CD14-positive monocyte (primary cell): Measurements from ENCODE around the gene NTRK2. TPM values are rescaled to one million over a fixed set of nuclear protein-coding genes. Genes with fewer than 3 reads are reported as not detected.

ENCODE experiments used
- DNase-seq, 3 donors: peaks; one replicate each; pipeline ENCODE4 v3.0.0-alpha.2; 2011 to 2022
- H2AFZ ChIP-seq: 2 replicates; pipeline ENCODE4 v1.6.0; 2012; ENCODE audit warnings: mild to moderate bottlenecking, low read depth, low read length, inconsistent platforms; ENCODE audit not compliant: insufficient read depth, poor library complexity, severe bottlenecking
- H3K27ac ChIP-seq, 2 donors: 1 replicate in 1 of 2; 2 replicates in 1 of 2; pipeline ENCODE4 v1.5.1; 2012 to 2013; ENCODE audit warnings: low read length in 2 of 2, control low read depth in 1 of 2, inconsistent platforms in 1 of 2, low read depth in 1 of 2, mild to moderate bottlenecking in 1 of 2
- H3K27me3 ChIP-seq, 2 donors: one replicate each; pipeline versions ENCODE4 v1.6.0 to v1.6.1; 2011 to 2013; ENCODE audit warnings: low read length in 2 of 2; ENCODE audit not compliant: control insufficient read depth in 2 of 2, insufficient read depth in 2 of 2
- H3K36me3 ChIP-seq, 2 donors: replicated peaks in 1 of 2; 1 replicate in 1 of 2; 2 replicates in 1 of 2; pipeline versions ENCODE4 v1.5.1 to v1.6.1; 2012 to 2013; ENCODE audit warnings: low read length in 2 of 2, control low read depth in 1 of 2, inconsistent platforms in 1 of 2, mild to moderate bottlenecking in 1 of 2; ENCODE audit not compliant: insufficient read depth in 2 of 2, control insufficient read depth in 1 of 2
- H3K4me1 ChIP-seq, 2 donors: 1 replicate in 1 of 2; 2 replicates in 1 of 2; pipeline versions ENCODE4 v1.5.1 to v1.6.1; 2012 to 2013; ENCODE audit warnings: low read length in 2 of 2, control low read depth in 1 of 2, inconsistent platforms in 1 of 2, mild to moderate bottlenecking in 1 of 2, moderate library complexity in 1 of 2; ENCODE audit not compliant: insufficient read depth in 2 of 2, control insufficient read depth in 1 of 2
- H3K4me2 ChIP-seq: replicated peaks from 2 replicates; pipeline ENCODE3; 2012; ENCODE audit warnings: low read length, moderate library complexity, mild to moderate bottlenecking; ENCODE audit not compliant: poor library complexity, severe bottlenecking; ENCODE audit errors: extremely low read depth
- H3K4me3 ChIP-seq, 3 experiments: fragments of 200-600 bp in 1 of 3; sonication (generic) in 1 of 3; replicated peaks in 1 of 3; 1 replicate in 2 of 3; 2 replicates in 1 of 3; pipeline ENCODE4 v1.5.1; 2011 to 2013; ENCODE audit warnings: low read length in 3 of 3, mild to moderate bottlenecking in 3 of 3, control low read depth in 2 of 3, low read depth in 2 of 3, inconsistent platforms in 1 of 3, moderate library complexity in 1 of 3
- H3K79me2 ChIP-seq: 2 replicates; pipeline ENCODE4 v1.6.0; 2012; ENCODE audit warnings: mild to moderate bottlenecking, control low read depth, inconsistent platforms, low read length, moderate library complexity; ENCODE audit not compliant: insufficient read depth
- H3K9ac ChIP-seq: 2 replicates; pipeline ENCODE4 v1.6.0; 2017; ENCODE audit warnings: low read length, mild to moderate bottlenecking; ENCODE audit not compliant: insufficient read depth, poor library complexity, severe bottlenecking
- H3K9me3 ChIP-seq, 2 donors: replicated peaks in 1 of 2; 1 replicate in 1 of 2; 2 replicates in 1 of 2; pipeline versions ENCODE4 v1.5.1 to v1.6.1; 2012 to 2013; ENCODE audit warnings: low read length in 2 of 2, control low read depth in 1 of 2; ENCODE audit not compliant: control insufficient read depth in 1 of 2, insufficient read depth in 1 of 2
- H4K20me1 ChIP-seq: 2 replicates; pipeline ENCODE4 v1.6.0; 2012; ENCODE audit warnings: mild to moderate bottlenecking, low read length, control low read depth, moderate library complexity; ENCODE audit not compliant: insufficient read depth
- H3K27ac Mint-ChIP-seq, 7 donors: one replicate each; pipeline ENCODE4 v1.8.0; 2020; ENCODE audit warnings: mild to moderate bottlenecking in 7 of 7, mixed read lengths in 7 of 7, moderate library complexity in 6 of 7, inconsistent platforms in 2 of 7
- H3K27me3 Mint-ChIP-seq, 3 donors: one replicate each; pipeline ENCODE4 v1.8.0; 2021 to 2022; ENCODE audit warnings: low read depth in 3 of 3, mild to moderate bottlenecking in 3 of 3, mixed read lengths in 3 of 3, moderate library complexity in 3 of 3, inconsistent platforms in 1 of 3
- H3K36me3 Mint-ChIP-seq, 2 donors: one replicate each; pipeline ENCODE4 v1.8.0; 2020; ENCODE audit warnings: mixed read lengths in 2 of 2, inconsistent platforms in 1 of 2, mild to moderate bottlenecking in 1 of 2
- H3K4me1 Mint-ChIP-seq: one replicate; pipeline ENCODE4 v1.8.0; 2020; ENCODE audit warnings: mild to moderate bottlenecking, mixed read lengths
- H3K4me3 Mint-ChIP-seq, 2 donors: one replicate each; pipeline ENCODE4 v1.8.0; 2020; ENCODE audit warnings: mild to moderate bottlenecking in 2 of 2, mixed read lengths in 2 of 2, moderate library complexity in 1 of 2
- H3K9me3 Mint-ChIP-seq, 7 donors: one replicate each; pipeline ENCODE4 v1.8.0; 2020 to 2022; ENCODE audit warnings: mixed read lengths in 7 of 7, mild to moderate bottlenecking in 6 of 7, moderate library complexity in 6 of 7, inconsistent platforms in 2 of 7
- WGBS: methylation state at CpG from one replicate; pipeline ENCODE4 v1.1.5; 2013; ENCODE audit warnings: missing lambda C conversion rate; ENCODE audit not compliant: insufficient coverage; 5-methylcytosine and 5-hydroxymethylcytosine counted together
- intact Hi-C, 2 donors: fragments of 100-400 bp; cut with micrococcal nuclease; formaldehyde crosslinking; loops; one replicate each; pipeline versions ENCODE4 v1.15.0 to v1.15.1; 2023
- polyA plus RNA-seq, 3 donors: library from polyadenylated mRNA; depleted of rRNA in 1 of 3; unstranded in 2 of 3; stranded (reverse) in 1 of 3; fragments of 300-500 nt in 2 of 3; fragments of >200 nt in 1 of 3; fragmentation: Illumina TruSeq in 2 of 3; gene quantifications; 1 replicate in 2 of 3; 2 replicates in 1 of 3; pipeline ENCODE4 v1.2.3, GENCODE V29; 2012 to 2021
- TF ChIP-seq, protein P1 (sequence below): fragments of 200-600 bp; IDR thresholded peaks from one replicate; pipeline ENCODE4 v1.8.0; 2022; ENCODE audit warnings: antibody characterized with exemption, mild to moderate bottlenecking

Gene NTRK2
- polyA plus RNA-seq, 3 donors = not detected

DNA sequence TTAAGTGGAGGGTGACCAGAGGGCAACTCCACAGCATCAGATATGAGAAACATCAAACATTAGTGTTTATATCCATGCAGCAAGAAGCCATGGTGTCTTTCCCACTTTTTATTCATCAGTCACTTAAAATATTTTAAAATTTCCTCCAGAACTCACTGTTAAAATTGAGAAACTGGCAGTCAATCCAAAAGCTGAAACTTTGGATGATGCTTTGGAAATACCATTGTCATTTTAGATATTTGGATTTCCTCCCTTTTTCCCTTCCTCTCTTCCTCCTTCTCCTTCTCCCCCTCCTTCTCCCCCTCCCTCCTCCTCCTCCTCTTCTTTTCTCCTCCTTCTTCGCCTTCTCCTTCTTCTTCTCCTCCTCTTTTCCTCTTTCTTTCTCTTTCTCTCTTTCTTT is 33.1 kb upstream of the NTRK2 start:
- H3K4me1 ChIP-seq = no peaks in the 10 kb centered on the region
- no peak overlapping the region for H3K4me3 ChIP-seq
- no peak for DNase-seq
- H3K27ac ChIP-seq = no peak overlapping the region
- no peaks in the 10 kb centered on the region for H3K36me3 Mint-ChIP-seq
- no peaks in the 10 kb centered on the region for H3K9me3 ChIP-seq
- H3K27me3 Mint-ChIP-seq = no peaks in the 10 kb centered on the region
- no peak overlapping the region for H3K27ac Mint-ChIP-seq
- H3K27me3 ChIP-seq = peaks cover 0 to 3% of the 10 kb centered on the region in 2 donors
- H3K4me1 Mint-ChIP-seq = no peaks in the 10 kb centered on the region
- H3K79me2 ChIP-seq = no peaks in the 10 kb centered on the region
- TF ChIP-seq, protein P1, sequence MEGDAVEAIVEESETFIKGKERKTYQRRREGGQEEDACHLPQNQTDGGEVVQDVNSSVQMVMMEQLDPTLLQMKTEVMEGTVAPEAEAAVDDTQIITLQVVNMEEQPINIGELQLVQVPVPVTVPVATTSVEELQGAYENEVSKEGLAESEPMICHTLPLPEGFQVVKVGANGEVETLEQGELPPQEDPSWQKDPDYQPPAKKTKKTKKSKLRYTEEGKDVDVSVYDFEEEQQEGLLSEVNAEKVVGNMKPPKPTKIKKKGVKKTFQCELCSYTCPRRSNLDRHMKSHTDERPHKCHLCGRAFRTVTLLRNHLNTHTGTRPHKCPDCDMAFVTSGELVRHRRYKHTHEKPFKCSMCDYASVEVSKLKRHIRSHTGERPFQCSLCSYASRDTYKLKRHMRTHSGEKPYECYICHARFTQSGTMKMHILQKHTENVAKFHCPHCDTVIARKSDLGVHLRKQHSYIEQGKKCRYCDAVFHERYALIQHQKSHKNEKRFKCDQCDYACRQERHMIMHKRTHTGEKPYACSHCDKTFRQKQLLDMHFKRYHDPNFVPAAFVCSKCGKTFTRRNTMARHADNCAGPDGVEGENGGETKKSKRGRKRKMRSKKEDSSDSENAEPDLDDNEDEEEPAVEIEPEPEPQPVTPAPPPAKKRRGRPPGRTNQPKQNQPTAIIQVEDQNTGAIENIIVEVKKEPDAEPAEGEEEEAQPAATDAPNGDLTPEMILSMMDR = no peak
- 84% methylated on average over 1 of the region's 1 CpG for WGBS
- no peak overlapping the region for H3K9ac ChIP-seq
- H3K4me3 Mint-ChIP-seq = no peak overlapping the region
- no peak overlapping the region for H2AFZ ChIP-seq
- H4K20me1 ChIP-seq = no peaks in the 10 kb centered on the region
- no peak overlapping the region for H3K4me2 ChIP-seq
- H3K36me3 ChIP-seq = no peaks in the 10 kb centered on the region
- intact Hi-C loops = no loop called here
- H3K9me3 Mint-ChIP-seq = peaks cover 0 to 6% (median 2%) of the 10 kb centered on the region in 7 donors

DNA sequence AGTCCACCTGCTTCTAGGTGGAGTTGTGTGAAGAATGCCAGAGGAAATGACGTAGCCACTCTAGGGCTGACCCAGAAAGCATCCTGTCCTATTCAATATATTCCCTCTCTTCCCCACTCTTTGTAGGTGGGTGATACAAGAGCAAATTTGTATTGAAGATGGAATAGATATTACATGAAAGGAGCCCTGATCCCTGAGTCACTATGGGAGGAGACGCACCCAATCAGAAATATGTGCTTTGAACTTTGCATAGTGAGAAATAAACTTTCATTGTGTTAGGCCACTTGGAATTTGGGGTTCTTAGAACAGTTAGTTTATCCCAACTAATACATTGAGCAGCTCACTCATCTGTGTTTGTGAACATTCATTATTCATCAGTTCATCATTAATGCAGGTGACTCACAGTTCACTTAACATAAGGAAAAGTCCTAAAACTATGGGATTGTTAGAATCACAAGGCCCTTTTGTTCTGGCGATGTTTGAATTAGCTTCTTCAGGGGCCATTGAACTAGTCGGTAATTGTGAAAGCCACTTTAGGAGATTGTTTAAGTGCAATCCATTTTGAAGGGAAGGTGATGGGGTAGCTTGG is 26.9 kb upstream of the NTRK2 start:
- WGBS = 100% methylated on average over 2 of the region's 4 CpGs
- Histone ChIP-seq H3K9ac (no peak overlapping the region), H4K20me1 (no peaks in the 10 kb centered on the region), H3K4me3 (no peak overlapping the region), H3K27me3 (no peaks in the 10 kb centered on the region), H3K27ac (no peak overlapping the region), H3K9me3 (no peaks in the 10 kb centered on the region), H3K4me1 (no peaks in the 10 kb centered on the region), H3K36me3 (no peaks in the 10 kb centered on the region), H3K4me2 (no peak overlapping the region), H3K79me2 (no peaks in the 10 kb centered on the region), H2AFZ (no peak overlapping the region)
- DNase-seq = no peak
- TF ChIP-seq, protein P1 = no peak
- no peaks in the 10 kb centered on the region for H3K27me3 Mint-ChIP-seq
- no peaks in the 10 kb centered on the region for H3K4me1 Mint-ChIP-seq
- no peak overlapping the region for H3K27ac Mint-ChIP-seq
- H3K36me3 Mint-ChIP-seq = no peaks in the 10 kb centered on the region
- intact Hi-C loops = no loop called here
- H3K9me3 Mint-ChIP-seq = peaks cover 0 to 13% (median 3%) of the 10 kb centered on the region in 7 donors
- H3K4me3 Mint-ChIP-seq = no peak overlapping the region
